ENCODE measurements around the gene CACHD1.

CACHD1 gene

GRCh38 chr1:64469977-64470664, at the start of gene CACHD1:
CACHD1 (plus strand) TSS chr1:64470129; CDS start chr1:64470745, 616 bp downstream.
- DNase-seq (ENCODE audit: low read depth in 3 of 3, low spot score in 1 of 3) = peak in 2 of 3 donors; percentile 43 to 57

- DNase-seq (ENCODE audit: low read depth in 3 of 3, low spot score in 1 of 3) = no peak
These were observed 48.6 kb upstream of the CACHD1 start for GRCh38 chr1:64421377-64421776.

GRCh38 chr1:64423526-64423925, 46.4 kb upstream of the CACHD1 start:
- DNase-seq (ENCODE audit: low read depth in 3 of 3, low spot score in 1 of 3) = no peak

- no peak for DNase-seq (ENCODE audit: low read depth in 3 of 3, low spot score in 1 of 3)
These were observed 45.5 kb upstream of the CACHD1 start for GRCh38 chr1:64424412-64424811.

GRCh38 chr1:64425521-64425920, 44.4 kb upstream of the CACHD1 start:
- no peak for DNase-seq (ENCODE audit: low read depth in 3 of 3, low spot score in 1 of 3)

- no peak for DNase-seq (ENCODE audit: low read depth in 3 of 3, low spot score in 1 of 3)
These were observed 43.2 kb upstream of the CACHD1 start for GRCh38 chr1:64426681-64427080.

GRCh38 chr1:64427879-64428278, 42.0 kb upstream of the CACHD1 start:
- no peak for DNase-seq (ENCODE audit: low read depth in 3 of 3, low spot score in 1 of 3)

DNA sequence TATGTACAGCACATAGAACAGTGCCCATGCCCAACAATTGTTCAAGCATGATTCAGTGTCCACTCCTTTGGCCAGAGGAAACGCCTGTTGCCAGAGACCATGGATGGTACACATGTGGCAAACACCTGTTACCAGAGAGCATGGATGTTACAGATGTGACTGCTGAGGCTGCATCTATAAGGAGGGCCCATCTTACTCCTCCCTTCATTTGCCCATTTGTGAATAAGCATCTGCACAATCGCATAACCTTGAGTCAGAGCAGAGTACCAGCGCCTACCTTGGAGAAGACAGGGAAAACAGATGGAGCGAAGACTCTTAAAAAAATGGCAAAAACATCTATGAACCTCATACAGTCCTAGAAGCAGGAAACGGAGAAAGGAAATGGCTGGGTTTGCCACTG, 36.6 kb upstream of the CACHD1 start:
- DNase-seq (ENCODE audit: low read depth in 3 of 3, low spot score in 1 of 3) = no peak

DNA sequence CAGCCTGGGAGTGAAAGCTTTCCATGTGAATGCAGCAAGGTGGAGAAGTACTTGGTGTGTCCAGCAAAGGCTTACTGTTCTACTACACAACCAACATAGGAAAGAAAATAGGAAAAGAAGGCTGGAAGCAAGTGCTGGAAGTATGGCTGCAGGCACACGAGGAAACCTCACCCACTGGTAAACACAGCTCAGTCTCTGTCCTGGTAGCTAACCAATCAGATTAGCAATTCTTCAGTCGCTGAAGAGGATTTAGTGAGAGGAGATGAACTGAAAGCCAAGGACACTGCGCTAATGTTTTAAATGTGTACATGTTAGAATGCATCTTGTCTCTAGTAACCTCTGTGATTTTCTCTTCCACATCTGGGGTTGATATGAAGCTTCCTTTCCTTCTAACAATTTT, 36.2 kb upstream of the CACHD1 start:
- no peak for DNase-seq (ENCODE audit: low read depth in 3 of 3, low spot score in 1 of 3)

DNA sequence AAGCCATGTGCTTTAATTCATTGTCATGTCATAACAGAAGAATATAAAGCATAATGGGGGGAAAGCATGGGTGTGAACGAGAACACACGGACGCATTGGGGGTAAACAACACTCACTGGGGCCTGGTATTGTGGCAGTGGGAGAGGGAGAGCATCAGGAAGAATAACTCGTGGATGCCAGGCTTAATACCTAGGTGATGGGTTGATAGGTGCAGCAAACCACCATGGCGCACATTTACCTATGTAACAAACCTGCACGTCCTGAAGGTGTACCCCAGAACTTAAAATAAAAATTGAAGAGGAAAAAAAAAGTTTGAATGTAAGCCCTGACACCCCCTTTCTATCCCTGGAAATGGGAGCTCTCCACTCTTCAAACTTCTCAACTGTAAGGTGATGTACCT, 34.9 kb upstream of the CACHD1 start:
- DNase-seq (ENCODE audit: low read depth in 3 of 3, low spot score in 1 of 3) = no peak

- no peak for DNase-seq (ENCODE audit: low read depth in 3 of 3, low spot score in 1 of 3)
These were observed 32.5 kb upstream of the CACHD1 start for GRCh38 chr1:64437453-64437852.

- no peak for DNase-seq (ENCODE audit: low read depth in 3 of 3, low spot score in 1 of 3)
These were observed 29.6 kb upstream of the CACHD1 start for GRCh38 chr1:64440183-64440826.

GRCh38 chr1:64451440-64451839, 18.5 kb upstream of the CACHD1 start:
- no peak for DNase-seq (ENCODE audit: low read depth in 3 of 3, low spot score in 1 of 3)

DNA sequence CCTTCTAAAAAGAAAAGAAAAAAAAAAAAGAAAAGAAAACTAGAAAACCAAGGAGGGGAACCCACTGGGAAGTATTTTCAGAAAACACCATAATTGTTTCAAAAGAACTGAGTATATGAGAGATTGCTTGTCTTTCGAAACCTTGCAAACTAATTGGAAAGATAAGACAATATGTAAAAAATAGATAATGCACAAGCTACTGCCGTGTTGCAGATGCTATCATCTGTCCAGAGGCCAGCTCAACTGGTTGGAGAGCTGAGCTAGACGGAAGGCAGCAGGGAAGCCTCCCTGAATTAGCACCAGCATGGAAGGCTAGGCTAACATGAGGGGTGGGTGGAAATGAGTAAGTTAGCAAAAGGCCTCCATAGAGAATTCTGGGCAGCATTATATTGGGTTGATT, 16.2 kb upstream of the CACHD1 start:
- no peak for DNase-seq (ENCODE audit: low read depth in 3 of 3, low spot score in 1 of 3)

DNA sequence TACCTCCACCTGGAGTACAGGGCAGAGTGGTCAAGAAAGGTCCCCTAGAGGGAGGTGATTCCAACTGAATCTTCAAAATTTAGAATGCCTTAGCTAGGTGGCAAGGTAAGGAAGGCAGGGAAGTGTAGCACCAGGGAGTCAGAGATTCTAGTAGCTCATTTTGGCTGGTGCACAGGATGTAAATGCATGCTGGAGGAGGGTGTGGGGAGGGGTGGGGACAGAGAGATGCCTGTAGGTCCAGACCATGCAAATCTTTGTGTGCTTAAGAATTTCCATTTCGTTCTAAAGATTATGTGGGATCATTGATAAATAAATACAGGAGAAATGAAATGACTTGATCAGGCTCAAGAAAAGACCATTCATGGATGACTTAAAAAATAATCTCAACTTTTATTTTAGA, 11.0 kb upstream of the CACHD1 start:
- no peak for DNase-seq (ENCODE audit: low read depth in 3 of 3, low spot score in 1 of 3)

DNA sequence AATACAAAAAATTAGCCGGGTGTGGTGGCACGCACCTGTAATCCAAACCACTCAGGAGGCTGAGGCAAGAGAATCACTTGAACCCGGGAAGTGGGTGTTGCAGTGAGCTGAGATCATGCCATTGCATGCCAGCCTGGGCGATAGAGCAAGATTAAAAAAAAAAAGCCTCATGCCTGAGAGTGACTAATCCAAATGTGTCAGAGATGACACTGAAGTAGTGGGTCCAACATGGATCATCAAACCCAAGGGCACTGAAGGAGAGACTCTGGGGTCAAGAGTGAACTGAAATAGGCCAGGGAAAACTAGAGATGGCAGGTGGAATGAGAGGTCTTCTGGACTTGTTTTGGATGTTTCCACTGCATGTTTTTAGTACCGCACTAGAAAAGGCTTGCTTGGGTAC, 10.2 kb upstream of the CACHD1 start:
- no peak for DNase-seq (ENCODE audit: low read depth in 3 of 3, low spot score in 1 of 3)

- no peak for DNase-seq (ENCODE audit: low read depth in 3 of 3, low spot score in 1 of 3)
These were observed 3.9 kb upstream of the CACHD1 start for GRCh38 chr1:64466033-64466432.

GRCh38 chr1:64469116-64469976, 583 bp upstream of the CACHD1 start:
- DNase-seq (ENCODE audit: low read depth in 3 of 3, low spot score in 1 of 3) = no peak

- DNase-seq (ENCODE audit: low read depth in 3 of 3, low spot score in 1 of 3) = peak in 1 of 3 donors; percentile 2
These were observed 812 bp downstream of the CACHD1 start for GRCh38 chr1:64470665-64471217.

GRCh38 chr1:64471218-64472039, 1.5 kb downstream of the CACHD1 start:
- DNase-seq (ENCODE audit: low read depth in 3 of 3, low spot score in 1 of 3) = no peak

DNA sequence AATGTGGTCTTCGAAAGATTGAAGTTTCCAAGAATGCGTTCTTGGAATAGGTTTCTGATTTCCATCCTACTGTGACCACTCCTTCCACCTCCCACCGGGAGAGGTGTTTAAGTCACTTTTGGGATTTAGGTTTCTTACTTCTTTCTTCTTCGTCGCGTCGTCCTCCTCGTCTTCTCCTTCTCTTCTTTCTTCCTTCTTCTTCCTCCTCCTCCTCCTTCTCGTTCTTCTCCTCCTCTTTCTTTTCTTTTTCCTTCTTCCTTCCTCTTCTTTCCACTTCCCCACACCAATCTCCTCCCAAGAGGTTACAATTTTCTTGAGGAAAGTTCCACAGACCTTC, 2.1 kb downstream of the CACHD1 start:
- no peak for DNase-seq (ENCODE audit: low read depth in 3 of 3, low spot score in 1 of 3)
